Activated CD4-positive, CD25-positive, alpha-beta regulatory T cell (primary cell): ENCODE results near the gene KSR2.

ENCODE experiments used
- DNase-seq, 4 experiments: peaks; one replicate each; lab custom pipeline; 2025; lab: John Stamatoyannopoulos, UW

Gene KSR2

DNA sequence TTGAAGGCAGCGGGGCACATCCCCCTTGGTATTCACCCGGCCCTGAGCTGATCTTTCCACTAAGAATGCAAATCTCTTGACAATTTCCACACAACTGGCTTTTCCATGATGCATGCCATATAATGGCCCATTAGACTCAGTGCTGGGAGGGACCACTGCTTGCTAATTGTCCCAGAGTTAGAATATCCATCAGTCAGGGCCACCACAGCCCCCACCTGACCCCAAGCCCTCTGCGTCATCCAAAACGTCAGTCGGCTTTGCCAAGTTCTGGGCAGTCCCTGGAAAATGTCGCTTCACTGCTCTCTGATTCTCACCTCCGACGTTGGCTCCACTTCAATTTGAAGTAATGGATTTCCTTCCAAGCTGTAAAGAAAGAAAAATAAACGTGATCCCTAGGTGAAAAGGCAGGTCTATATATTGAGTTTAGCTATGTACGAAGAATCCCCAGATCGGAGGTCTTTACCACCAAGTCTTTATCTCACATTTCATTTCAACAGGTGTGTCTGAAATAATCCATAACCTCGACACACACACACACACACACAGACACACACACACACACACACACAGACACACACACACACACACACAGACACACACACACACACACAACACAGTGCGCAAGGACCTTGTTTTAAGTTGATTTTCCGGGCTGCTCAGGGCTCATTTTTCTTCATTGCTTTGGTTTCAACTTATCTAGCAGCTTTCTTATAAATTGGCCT is 441.9 kb downstream of the KSR2 start:
- DNase-seq, result no peak

DNA sequence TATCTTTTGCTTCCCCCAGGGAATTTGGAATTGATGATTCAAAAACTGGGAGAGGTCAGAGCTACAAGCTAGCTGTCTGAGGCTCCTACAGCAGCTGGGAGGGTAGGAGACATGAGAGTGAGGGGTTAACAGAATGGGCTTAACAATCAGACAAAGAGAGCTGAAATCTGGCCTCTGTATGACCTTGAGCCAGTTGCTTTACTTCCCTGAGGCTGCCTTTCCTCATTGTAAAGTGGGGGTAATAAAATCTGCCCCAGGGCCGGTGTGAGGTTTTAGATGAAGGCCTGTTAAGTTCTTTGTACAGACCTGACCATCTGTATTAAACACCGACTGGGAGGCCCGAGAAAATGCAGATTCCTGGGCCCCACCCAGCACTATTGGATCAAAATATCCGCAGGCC is 443.0 kb downstream of the KSR2 start:
- DNase-seq, result no peak

DNA sequence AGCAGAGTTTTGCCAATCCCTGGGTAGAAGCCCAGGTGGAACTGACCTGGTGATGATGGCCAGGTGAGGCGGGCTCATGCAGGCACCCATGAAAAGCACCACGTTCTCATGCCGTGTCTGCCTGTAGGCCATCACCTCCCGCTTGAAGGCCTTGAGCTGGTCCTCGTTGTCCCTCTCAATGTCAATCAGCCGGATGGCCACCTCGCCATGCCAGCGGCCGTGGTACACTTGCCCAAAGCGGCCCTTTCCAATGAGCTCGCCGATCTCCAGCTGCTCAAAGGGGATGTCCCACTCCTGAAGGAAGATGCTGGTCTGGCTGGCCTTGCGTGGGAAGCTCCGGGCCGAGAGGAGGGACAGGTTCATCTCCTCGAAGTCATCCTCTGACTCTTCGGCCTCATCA is 444.0 kb downstream of the KSR2 start:
- no peak for DNase-seq

DNA sequence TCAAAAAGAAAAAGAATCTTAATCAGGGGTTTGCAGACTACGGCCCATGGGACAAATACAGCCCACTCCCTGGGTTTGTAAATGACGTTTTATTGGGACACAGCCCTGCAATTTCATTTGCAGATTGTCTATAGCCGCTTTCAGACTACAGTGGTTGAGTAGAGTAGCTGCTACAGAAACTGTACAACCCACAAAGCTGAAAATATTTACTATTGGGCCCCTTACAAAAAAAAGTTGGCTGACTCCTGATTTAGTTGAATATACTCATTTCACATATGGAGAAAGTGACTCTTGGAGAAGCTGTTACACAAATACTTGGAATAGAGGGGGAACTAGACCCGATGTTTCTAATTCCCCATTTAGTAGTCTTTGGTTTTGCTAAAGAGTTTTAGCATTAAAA is 444.8 kb downstream of the KSR2 start:
- no peak for DNase-seq

DNA sequence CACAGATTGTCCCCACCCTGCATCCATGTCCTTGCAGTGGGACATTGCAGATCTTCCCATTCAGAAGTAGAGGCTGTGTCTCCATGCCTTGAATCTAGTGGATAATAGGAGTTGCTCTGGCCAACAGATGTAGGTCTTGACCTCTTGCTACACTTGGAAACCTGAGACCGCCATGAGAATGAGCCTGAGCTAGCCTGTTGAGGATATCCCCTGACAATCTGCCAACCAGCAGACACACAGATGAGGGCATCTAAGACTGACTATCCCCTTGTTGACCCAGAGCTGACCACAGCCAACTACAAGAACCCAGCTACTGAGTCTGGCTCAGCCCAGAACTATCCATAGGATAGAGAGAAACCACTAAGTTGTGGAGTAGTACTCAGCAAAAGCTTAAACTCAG is 446.2 kb downstream of the KSR2 start:
- no peak for DNase-seq

DNA sequence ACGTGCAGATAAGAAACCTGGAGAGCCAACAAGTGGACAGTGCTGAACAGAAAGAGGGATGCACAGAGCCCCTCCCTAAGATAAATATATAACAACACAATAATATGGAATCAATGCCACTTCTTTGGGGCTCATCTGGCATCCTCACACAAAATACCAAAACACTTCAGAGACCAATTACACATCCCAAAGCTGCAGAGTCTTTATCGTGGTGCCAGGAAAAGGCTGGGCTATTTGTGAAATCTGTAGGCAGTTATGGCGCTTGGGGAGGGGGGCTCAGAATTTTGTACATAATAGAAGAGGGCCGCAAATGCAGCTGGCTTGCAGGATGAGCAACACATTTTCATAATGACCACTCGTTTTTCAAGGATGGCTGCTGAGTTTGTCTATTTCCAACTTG is 446.9 kb downstream of the KSR2 start:
- no peak for DNase-seq

DNA sequence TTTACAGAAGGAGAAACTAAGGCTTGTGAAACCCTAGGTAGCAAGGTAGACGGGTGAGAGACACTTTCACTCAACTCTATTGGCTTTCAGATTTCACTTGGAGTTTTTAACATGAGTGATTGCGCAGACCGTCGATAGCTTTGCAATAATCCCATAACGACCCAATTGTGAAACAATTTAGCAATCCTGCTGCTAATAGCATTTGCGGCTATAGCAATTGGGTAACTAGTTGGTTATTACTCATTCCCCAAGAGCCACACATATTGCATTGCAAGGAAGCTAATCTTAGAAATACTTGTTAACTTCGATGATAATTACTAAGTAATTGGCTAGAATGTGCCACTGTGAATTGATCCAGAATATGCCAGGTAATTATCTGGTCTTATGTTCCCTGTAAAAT is 447.4 kb downstream of the KSR2 start:
- DNase-seq, result no peak

DNA sequence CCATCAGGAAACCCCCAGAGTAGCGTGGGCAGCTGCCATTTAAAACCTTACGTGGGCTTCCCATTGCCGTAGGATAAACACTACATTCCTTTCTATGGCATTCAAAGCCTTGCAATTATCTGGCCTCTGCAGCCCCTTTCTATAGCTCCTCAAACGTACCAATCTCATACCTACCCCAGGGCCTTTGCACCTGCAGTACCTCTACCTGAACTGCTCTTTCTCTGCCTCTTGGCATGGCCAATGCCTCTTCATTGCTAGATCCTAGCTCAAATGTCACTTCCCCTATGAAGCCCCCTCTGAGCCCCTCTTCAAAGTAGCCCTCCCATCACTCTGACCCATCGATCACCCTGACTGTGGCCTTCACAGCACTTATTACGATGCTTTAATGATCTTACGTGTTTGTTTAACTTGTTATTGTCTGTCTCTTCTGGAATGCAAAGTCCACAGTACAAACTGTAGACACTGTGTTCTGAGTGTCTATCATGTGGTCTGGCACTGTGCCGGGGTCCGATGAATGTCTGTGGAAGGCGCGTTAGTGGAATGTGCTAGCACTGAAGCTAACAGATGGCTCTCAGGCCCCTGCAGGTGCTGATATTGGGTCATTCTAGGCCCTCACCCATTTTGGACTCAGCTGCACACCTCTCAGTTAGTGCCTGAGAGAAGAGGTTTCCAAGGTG is 450.1 kb downstream of the KSR2 start:
- DNase-seq, result no peak

DNA sequence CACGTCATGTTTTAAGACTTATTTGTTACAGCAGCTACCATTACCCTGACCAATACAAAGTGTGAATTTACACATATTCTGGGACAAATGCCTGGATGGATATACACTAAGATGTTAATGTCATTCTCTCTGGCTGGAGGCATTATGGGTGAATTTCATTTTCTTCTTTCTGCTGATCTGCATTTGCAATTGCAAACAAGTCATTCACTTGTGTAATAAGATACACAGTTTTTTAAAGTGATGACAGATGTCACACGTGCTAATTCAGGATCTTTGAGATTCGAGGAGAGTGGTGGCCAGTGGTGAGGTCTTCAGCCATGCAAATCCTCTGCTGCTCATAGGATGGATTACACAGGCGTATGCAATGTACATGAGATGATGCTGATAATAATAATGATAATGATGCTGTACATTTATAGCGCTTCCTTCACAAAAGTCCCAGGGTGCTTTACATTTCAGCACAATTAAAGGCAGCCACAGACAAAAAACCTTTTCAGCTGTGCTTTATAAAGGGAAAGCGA is 451.5 kb downstream of the KSR2 start:
- no peak for DNase-seq

DNA sequence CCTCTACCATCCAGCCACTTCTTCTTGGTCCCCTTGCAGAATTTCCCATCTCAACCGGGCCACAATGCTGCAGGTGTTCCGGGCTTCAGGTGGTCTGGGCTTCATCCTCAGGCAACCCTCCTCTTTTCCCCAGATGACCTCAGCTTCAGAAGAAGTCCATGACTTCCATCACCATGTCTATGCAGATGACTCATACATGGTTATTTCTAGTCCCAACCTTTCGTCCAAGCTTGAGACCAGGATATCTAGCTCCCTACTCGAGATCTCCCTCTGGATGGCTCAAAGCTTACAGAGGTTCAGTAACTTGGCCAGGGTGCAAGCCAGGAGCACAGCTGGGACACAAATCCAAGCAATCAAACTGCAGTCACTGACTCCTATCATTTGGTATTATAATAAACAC is 452.8 kb downstream of the KSR2 start:
- DNase-seq, result no peak

DNA sequence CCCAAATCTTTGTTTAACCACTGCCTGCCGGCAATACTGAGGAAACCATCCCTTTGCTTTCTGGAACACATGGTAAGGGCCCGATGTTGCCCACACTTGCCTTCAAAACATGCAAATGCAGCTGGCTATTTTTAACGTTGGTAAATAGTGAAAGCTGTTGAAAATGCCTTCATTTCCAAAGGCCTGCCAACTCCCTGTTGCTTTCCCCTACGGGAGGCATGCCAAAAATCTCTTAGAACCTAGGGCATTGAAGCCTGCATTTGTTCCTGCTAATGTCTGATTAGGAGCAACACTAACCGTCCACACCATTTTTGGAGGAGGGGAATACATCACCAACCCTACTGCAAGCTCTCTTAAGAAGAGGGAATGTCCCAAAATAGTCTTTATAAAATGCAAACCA is 454.8 kb downstream of the KSR2 start:
- no peak for DNase-seq

DNA sequence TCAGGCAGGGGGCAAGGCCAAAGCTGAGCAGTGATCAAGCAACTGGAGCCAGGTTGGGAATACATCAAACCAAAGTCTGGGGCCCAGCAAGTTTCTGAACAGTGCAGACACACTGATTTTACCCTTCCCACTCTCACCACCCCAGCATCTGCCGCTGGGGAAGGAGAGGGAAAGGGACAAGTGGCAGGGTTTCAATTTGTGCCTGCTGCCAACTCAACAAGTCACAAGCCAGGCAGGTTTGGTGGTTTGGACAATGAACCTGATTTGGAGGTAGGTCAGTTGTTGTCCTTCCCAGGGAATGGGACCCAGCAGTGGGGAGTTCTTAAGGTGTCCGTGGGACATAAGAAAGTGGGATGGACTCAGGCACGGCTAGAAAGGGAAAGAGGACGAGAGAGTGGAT is 455.4 kb downstream of the KSR2 start:
- DNase-seq, result no peak

DNA sequence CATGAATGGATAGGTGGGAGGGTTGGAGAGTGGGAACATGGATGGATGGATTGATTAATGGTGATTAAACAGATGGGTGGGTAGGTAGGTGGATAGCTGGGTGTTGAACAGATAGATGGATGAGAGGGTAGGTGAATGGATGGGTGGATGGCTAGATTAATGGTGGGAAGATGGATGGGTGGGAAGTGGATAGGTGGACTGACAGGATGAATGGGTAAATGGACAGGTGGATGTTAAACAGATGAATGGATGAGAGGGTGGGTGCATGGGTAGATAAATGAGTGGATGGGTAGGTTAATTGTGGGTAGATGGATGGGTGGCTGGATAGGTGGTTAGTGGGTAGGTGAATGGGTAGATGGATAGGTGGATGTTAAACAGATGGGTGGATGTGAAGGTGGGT is 460.3 kb downstream of the KSR2 start:
- no peak for DNase-seq

DNA sequence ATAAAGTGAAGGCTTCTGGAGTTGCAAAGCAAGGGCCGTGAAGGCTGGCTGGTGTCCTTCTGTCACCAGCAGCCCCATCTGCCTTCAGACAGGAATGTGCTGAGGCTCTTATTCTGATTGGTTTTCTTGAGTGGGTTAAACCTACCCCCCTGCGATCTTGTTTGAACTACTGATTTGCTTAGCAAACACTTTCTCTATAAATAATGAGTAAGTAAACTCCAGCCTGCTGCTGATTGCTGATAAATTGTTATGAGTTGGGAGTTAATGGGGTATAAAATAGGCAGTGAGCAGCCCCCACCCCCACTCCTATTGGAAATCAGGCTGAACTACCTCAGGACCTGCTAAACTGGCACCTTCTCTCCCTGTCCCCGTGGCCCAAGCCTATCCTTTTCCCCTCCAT is 461.2 kb downstream of the KSR2 start:
- no peak for DNase-seq

DNA sequence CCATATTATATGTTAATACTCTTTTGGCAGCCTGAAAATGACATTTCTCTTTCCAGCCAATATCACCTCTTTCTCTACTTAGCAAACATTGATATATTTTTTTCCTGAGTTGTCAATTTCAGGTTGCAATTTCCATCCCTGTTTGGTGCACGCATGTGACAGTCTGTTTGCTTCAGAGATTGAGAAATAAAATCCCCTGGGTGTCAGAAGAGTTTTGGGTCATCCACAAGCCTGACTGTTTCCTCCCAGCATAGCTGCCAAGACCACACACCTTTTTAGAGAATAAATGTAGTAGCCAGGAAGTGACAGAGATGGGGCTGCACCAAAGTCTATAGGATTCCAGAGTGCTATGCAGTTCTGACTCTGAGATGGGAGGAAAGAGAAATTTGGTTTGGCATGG is 462.5 kb downstream of the KSR2 start:
- no peak for DNase-seq

DNA sequence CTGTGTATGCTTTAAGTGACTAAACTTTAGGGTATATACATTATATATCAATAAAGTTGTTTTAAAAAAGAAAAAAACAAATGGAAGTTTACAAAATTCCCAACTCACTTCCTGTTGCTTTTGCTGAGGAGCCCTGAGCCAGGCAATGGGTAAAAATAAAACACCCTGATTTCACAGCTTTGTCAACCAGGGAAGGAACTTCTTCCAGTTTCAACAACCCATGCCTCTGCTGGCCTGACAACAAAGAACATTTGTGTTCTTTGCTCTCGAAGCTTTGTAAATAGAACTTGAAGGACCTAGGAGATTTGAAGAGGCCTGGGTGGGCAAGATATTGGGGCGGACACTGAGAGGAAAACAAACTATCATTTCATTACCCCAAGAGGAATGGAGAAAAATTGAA is 466.2 kb downstream of the KSR2 start:
- DNase-seq, result no peak

DNA sequence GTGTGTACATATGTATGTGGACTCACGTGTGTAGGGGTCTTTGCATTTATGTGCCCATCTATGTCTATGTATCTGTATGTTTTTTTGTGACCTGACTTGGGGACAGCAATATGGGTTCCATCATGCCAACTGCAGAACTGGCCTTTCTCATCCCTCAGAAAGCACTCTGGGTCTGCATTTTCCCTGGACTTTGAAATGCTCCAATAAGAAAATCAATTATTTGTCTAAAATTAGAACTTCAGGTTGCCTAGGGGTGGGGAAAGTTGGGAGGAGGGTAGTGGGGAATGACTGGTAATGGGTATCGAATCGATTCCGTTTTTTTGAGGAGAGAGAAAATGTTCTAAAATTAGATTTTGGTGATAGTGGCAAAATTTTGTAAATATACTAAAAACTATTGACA is 466.6 kb downstream of the KSR2 start:
- DNase-seq, result no peak

DNA sequence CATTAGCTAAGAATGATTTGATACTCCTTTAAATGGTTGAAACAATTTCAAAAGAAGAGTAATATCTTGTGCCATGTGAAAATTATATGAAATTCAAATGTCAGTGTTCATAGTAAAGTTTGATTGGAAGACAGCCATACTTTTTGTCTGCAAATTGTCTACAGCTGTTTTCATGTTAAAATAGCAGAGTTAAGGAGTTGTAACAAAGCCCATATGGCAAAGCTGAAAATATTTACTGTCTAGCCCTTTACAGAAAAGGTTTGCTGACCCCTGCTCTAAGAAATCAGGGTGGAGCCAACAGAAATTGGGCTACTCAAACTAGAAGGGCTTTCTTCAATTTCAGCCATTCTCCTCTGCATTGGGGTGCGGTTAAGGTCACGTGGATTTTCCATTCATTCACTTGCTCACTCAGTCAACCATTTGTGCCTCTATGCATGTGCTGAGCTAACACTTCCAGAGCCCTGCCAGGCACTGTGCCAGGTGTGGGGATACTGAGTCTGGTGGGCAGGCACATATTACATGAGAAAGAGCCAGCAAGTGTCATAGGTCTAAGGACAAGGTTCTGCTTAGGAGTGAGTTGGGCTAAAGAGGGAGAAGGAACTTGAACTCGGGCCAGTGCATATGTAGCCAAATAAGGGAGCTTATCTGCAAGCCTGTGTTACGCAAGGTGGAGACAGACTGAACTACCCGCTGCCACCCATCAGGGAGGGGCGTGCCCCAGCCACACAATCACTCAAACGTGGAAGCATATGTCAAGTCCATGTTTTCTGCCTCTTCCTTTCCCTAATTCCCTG is 467.5 kb downstream of the KSR2 start:
- DNase-seq, result no peak

DNA sequence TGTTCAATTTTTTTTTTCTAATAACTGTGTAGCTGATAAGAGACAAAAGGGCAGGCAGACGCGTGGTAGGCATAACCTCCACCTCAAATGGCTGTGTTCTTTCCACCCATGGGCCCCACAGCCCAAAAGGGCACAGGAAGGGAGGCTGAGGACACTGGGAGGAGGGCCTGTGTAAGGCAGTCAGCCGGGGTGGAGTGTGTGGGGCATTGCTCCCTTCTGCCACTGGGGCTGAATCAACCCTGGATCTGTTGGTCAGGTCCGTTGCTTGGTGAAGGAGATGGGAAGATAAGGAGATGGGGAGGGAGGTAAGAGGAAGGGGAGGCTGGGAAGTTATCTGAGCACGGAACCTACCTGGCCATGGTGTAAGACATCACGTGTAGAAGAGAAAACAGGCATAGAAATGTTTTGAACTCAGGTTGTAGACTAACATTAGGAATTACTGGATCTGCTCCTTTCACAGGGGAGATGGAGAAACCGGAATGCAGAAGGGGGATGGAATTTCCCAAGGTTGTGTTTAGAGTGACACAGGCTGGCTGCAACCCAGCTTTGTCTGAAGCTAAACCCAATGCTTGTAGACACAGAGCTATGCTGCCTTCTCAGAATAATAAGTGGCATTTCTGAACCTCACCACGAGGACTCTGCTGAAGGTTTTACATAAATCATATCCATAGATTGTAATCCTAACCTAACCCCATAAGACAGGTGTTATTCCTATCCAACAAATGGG is 468.9 kb downstream of the KSR2 start:
- DNase-seq, result no peak

DNA sequence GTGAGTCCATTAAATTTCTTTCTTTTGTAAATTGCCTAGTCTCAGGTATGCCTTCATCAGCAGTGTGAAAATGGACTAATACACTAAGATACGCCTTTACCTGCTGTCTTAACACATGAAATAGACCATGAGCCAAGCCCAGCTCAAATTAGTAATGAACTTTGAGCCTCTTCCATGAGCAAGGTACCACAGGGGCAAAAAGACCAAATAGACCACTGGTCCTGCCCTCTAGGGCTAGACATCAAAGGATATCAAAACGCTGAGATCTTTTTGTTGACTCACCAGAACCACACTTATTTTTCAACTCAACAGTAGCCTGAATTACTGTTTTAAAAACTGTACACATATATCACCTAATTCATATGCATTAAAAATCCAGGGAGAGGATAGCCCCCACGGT is 469.9 kb downstream of the KSR2 start:
- DNase-seq, result no peak

DNA sequence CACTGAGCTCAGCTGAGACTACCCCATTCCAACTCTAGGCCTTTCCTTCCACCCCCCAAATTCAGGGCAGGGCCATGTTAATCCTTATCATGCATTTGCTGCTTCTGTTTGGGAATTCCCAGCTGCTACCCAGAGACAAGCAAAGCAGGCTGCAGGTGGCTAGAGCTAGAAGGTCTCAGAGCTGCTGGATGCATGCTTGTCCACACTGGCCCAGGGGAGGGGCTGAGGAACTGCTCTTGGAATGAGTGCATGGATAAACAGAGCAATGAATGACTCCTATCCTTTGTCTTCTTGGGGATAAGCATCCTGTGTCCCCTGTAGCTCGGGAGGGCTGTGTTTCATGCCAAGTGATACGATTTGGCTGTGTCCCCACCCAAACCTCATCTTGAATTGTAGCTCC is 470.5 kb downstream of the KSR2 start:
- DNase-seq, result no peak

DNA sequence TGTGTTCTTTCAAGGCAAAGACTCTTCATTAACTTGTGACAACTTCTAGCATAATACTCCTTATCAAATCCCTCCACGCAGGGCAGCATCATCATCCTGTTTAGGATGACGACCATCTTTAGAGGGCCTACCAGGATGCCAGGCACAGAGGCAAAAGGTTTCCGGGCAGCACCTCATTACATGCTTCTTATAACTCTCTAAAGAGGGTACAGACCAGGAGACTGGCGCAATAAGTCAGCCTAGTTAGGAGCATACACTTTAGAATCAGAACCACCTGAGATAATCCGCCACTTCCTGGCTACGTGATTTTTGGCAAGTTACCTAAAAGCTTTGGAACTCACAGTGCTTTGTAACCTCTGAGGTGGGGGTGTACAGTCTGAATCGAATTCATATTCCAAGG is 471.4 kb downstream of the KSR2 start:
- no peak for DNase-seq
